Left ventricle myocardium inferior (tissue), 1 donor: Measurements from ENCODE around the gene EED. TPM values are rescaled to one million over a fixed set of nuclear protein-coding genes. Genes with fewer than 3 reads are reported as not detected.

Experiments
- DNase-seq: peaks from one replicate; pipeline ENCODE4 v3.0.0-alpha.2; 2020
- H3K27ac ChIP-seq: fragments of 200-600 bp; replicated peaks from 2 replicates; pipeline ENCODE4 v1.8.0; 2021
- H3K27me3 ChIP-seq: fragments of 200-600 bp; 2 replicates; pipeline ENCODE4 v1.8.0; 2021; ENCODE audit warnings: low read depth
- H3K36me3 ChIP-seq: fragments of 200-600 bp; 2 replicates; pipeline ENCODE4 v1.8.0; 2021
- H3K4me1 ChIP-seq: fragments of 200-600 bp; 2 replicates; pipeline ENCODE4 v1.8.0; 2021
- H3K4me3 ChIP-seq: fragments of 200-600 bp; 2 replicates; pipeline ENCODE4 v1.8.0; 2021; ENCODE audit warnings: mild to moderate bottlenecking, moderate library complexity
- H3K9me3 ChIP-seq: fragments of 200-600 bp; replicated peaks from 2 replicates; pipeline ENCODE4 v1.8.0; 2021
- intact Hi-C: fragments of 100-400 bp; cut with micrococcal nuclease; formaldehyde crosslinking; loops from one replicate; pipeline ENCODE4 v1.11.0; 2022
- total RNA-seq: library from RNA; stranded (reverse); fragmentation: NEBNext Ultra II Directional; extraction: Animal tissue kit (Norgen Biotek cat#: 25700); gene quantifications from one replicate; pipeline ENCODE4 v1.2.1, GENCODE V29; 2021
- TF ChIP-seq, protein P1 (sequence below): fragments of 200-600 bp; IDR thresholded peaks from 2 replicates; pipeline ENCODE4 v1.8.0; 2021; ENCODE audit warnings: antibody characterized with exemption, mild to moderate bottlenecking, borderline replicate concordance
- donor health status: DM: no; HTN: yes; CAD: no; lungs with severe emphysema.

EED gene
- total RNA-seq, 1 donor from 2014 or later: 13.1 TPM

DNA sequence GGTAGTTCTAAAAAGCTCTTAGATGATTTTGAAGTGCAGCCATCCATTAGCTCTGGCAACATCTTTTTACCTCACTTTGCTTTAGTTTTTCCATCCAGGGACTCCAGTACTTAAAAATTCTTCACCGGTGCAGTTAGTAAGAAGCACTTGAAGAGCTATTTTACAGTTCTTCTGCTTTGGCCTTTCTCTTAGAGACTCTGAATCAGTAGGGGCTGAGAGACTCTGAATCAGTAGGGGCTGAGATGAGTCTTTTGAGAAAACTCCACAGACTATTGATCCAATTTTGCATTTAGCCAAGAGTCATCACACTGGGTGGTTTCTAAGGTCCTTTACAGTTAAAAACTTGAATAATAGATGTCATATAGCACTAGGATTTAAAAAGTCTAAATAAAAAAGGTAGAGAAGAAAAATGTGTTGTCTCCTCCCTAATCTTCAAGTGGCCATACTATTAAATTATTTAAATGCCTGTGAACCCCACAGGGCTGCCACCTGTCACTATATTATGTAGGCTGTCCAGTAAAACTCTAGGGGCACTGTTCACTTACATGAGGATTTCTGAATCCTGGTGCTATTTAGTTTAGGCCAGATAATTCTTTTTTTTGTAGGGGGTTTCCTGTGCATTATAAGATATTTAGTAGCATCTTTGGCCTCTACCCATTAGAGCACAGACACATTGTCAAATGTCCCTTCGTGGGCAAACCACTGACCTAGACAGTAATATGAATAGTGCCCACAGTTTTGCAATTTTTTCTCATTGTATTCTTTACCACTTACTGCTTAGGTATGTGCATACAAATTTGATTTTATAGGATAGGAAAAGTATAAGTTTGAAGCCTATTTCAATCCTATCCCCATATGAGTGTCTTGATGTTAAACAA is 31.2 kb downstream of the EED start:
- Histone ChIP-seq H3K4me3 (no peak overlapping the region), H3K27me3 (no peaks in the 10 kb centered on the region), H3K27ac (no peak overlapping the region), H3K4me1 (no peaks in the 10 kb centered on the region), H3K36me3 (peaks cover 38% of the 10 kb centered on the region), H3K9me3 (peaks cover 6% of the 10 kb centered on the region)
- intact Hi-C loops: no loop called here
- TF ChIP-seq, protein P1, sequence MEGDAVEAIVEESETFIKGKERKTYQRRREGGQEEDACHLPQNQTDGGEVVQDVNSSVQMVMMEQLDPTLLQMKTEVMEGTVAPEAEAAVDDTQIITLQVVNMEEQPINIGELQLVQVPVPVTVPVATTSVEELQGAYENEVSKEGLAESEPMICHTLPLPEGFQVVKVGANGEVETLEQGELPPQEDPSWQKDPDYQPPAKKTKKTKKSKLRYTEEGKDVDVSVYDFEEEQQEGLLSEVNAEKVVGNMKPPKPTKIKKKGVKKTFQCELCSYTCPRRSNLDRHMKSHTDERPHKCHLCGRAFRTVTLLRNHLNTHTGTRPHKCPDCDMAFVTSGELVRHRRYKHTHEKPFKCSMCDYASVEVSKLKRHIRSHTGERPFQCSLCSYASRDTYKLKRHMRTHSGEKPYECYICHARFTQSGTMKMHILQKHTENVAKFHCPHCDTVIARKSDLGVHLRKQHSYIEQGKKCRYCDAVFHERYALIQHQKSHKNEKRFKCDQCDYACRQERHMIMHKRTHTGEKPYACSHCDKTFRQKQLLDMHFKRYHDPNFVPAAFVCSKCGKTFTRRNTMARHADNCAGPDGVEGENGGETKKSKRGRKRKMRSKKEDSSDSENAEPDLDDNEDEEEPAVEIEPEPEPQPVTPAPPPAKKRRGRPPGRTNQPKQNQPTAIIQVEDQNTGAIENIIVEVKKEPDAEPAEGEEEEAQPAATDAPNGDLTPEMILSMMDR: no peak
- no peak for DNase-seq

- DNase-seq: no peak
- Histone ChIP-seq H3K9me3 (peaks cover 6% of the 10 kb centered on the region), H3K4me1 (no peaks in the 10 kb centered on the region), H3K36me3 (peaks cover 34% of the 10 kb centered on the region), H3K27me3 (no peaks in the 10 kb centered on the region), H3K4me3 (no peak overlapping the region), H3K27ac (no peak overlapping the region)
- TF ChIP-seq, protein P1: no peak
- intact Hi-C loops: no loop called here
Observed at GRCh38 chr11:86277741-86278140, 33.2 kb downstream of the EED start.

DNA sequence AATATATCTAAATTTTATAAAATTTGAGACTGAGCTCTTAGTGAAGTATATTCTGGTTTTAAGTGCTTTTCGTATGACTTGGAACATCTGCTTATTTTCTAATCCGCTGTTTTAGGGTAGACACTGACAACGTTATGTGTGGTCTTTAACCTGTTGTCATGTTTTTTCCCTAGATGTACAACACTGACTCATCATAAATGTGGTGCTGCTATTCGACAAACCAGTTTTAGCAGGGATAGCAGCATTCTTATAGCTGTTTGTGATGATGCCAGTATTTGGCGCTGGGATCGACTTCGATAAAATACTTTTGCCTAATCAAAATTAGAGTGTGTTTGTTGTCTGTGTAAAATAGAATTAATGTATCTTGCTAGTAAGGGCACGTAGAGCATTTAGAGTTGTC is 33.7 kb downstream of the EED start:
- Histone ChIP-seq H3K27ac (no peak overlapping the region), H3K27me3 (no peaks in the 10 kb centered on the region), H3K4me3 (no peak overlapping the region), H3K4me1 (no peaks in the 10 kb centered on the region), H3K9me3 (peaks cover 6% of the 10 kb centered on the region), H3K36me3 (peaks cover 34% of the 10 kb centered on the region)
- TF ChIP-seq, protein P1: no peak
- intact Hi-C loops: no loop called here
- no peak for DNase-seq

GRCh38 chr11:86279747-86280146 is 35.2 kb downstream of the EED start:
- H3K27me3 ChIP-seq: no peaks in the 10 kb centered on the region
- intact Hi-C loops: no loop called here
- peaks cover 42% of the 10 kb centered on the region for H3K36me3 ChIP-seq
- no peaks in the 10 kb centered on the region for H3K4me1 ChIP-seq
- DNase-seq: no peak
- no peak overlapping the region for H3K4me3 ChIP-seq
- no peak overlapping the region for H3K27ac ChIP-seq
- TF ChIP-seq, protein P1: no peak
- peaks cover 6% of the 10 kb centered on the region for H3K9me3 ChIP-seq

DNA sequence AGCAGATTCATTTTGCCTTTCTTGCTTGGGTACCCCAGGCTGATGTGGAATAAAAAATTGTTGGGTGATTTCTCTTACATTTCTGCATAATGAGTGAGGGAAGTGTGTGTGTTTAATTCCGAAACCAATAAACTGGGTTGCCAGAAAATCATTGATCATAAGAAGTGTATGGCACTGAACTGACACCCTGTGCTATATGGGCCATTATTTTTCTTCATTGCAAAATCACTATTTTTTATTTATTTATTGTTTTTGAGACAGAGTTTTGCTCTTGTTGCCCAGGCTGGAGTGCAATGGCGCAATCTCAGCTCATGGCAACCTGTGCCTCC is 42.9 kb downstream of the EED start:
- H3K4me3 ChIP-seq: no peak overlapping the region
- TF ChIP-seq, protein P1: no peak
- intact Hi-C loops: no loop called here

More for the DNA sequence above, 42.9 kb downstream of the EED start:
- Histone ChIP-seq H3K36me3 (peaks cover 8% of the 10 kb centered on the region), H3K9me3 (no peaks in the 10 kb centered on the region), H3K27me3 (no peaks in the 10 kb centered on the region), H3K27ac (no peak overlapping the region), H3K4me1 (no peaks in the 10 kb centered on the region)
- no peak for DNase-seq
